Umbilical cord (tissue), 2 donors: ENCODE measurements around the gene STK32A. TPM values are rescaled to one million over a fixed set of nuclear protein-coding genes. Genes with fewer than 3 reads are reported as not detected.
A peak's percentile ranks its signal among the peaks of the same experiment; 100 is the strongest.

Experiments used
- DNase-seq: peaks from one replicate; pipeline ENCODE4 v3.0.0-alpha.2; 2015; ENCODE audit warnings: low spot score
- total RNA-seq: library from RNA; depleted of rRNA; stranded (reverse); fragments of >200 nt; gene quantifications from one replicate; pipeline ENCODE4 v1.2.3, GENCODE V29; 2014; ENCODE audit warnings: low replicate concordance; ENCODE audit not compliant: insufficient read depth

Gene STK32A
- total RNA-seq, 1 donor from 2014 or later, result 42.1 TPM

- DNase-seq, result peak; percentile 51
Measured at GRCh38 chr5:147248561-147248960, 13.7 kb downstream of the STK32A start.

DNA sequence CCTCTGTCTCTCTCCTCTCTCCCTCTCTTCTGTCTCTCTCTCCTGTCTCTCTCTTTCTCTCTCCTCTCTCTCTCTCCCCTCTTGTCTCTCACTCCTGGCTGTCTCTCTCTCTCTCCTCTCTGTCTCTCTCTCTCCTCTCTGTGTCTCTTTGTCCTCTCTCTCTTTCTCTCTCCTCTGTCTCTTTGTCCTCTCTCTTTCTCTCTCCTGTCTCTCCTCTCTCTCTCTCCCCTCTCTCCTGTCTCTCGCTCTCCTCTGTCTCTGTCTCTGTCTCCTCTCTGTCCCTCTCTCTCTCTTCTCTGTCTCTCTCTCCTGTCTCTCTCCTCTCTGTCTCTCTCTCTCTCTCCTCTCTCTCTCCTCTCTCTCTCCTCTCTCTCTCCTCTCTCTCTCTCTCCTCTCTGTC, 25.0 kb downstream of the STK32A start:
- no peak for DNase-seq

GRCh38 chr5:147267082-147267832, 32.4 kb downstream of the STK32A start:
- DNase-seq, result no peak

DNA sequence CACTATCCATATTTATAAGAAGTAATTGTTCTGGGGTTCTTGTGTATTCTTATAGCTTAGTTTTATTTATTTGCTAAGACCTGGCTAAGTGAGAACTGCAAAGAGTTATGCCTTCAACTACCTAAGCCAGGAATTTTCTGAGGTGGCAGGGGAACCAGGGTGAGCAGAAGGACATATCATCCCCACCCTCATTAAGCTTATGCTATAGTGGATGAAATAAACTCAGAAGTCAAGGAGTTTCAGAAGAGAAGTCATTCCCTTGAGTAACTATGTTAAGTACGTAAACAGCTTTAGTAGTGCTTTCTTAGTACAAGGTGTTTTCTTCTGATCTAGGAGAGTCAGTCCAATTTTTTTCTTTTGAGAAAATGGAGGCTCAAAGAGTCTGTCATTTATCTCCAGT, 41.7 kb downstream of the STK32A start:
- DNase-seq, result no peak

- DNase-seq, result no peak
Measured at GRCh38 chr5:147286296-147286695, 51.5 kb downstream of the STK32A start.

GRCh38 chr5:147287110-147287509, 52.3 kb downstream of the STK32A start:
- no peak for DNase-seq

GRCh38 chr5:147290261-147290660, 55.4 kb downstream of the STK32A start:
- no peak for DNase-seq

GRCh38 chr5:147303251-147303650, 68.4 kb downstream of the STK32A start:
- no peak for DNase-seq

DNA sequence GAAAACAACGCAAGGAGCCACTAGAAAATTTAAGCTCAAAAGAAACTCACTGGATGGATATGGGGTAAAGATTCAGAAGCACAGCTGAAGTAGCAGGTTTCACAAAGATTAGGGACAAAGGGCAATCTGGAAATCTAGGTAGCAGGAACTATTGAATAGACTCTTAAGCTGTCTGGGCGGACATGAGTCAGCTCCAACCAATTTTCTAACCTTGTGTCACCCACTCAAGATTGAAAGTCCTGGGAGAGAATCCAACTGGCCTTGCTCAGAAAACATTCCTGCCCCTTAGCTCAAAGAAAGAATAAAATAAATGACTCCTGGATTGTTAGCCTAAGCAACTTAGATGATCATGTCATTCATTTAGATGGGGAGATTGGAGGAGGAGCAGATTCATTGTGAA, 69.2 kb downstream of the STK32A start:
- no peak for DNase-seq

- DNase-seq, result no peak
Measured at GRCh38 chr5:147305147-147305546, 70.3 kb downstream of the STK32A start.

- DNase-seq, result no peak
Measured at GRCh38 chr5:147306351-147306750, 71.5 kb downstream of the STK32A start.

DNA sequence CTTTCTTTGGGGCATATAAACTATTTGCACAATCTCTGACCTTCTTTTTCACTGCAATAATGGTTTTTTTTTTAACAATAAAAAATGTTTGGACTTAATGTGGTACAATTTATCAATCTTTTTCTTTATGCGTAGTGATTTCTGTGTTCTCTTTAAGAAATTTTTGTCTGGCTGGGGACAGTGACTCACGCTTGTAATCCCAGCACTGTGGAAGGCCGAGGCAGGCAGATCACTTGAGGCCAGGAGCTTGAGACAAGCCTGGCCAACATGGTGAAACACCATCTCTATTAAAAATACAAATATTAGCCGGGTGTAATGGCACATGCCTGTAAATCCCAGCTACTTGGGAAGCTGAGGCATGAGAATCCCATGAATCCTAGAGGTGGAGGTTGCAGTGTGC, 72.3 kb downstream of the STK32A start:
- no peak for DNase-seq

GRCh38 chr5:147309621-147310020, 74.8 kb downstream of the STK32A start:
- no peak for DNase-seq

- no peak for DNase-seq
Measured at GRCh38 chr5:147310059-147310704, 75.4 kb downstream of the STK32A start.

GRCh38 chr5:147317978-147318684, 83.3 kb downstream of the STK32A start:
- no peak for DNase-seq

- DNase-seq, result no peak
Measured at GRCh38 chr5:147321569-147321968, 86.7 kb downstream of the STK32A start.

DNA sequence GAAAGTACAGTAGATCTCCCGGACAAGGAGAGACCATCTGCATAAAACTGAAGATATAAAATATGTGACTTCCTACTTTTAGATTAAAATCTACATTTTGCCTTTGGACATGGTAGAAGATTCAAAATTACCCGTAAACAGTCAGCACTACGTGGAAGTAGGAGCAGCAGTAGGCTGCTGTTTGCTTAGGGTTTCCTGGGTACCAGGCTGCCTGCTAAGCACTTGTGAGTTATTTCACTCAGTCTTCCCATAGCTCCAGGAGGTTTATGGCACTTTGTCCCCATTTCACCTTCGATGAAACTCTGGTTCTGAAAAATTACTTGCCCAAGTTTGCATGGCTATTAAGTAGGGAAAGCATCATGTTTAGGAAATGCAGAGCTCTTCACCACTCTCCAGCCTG, 92.6 kb downstream of the STK32A start:
- no peak for DNase-seq

DNA sequence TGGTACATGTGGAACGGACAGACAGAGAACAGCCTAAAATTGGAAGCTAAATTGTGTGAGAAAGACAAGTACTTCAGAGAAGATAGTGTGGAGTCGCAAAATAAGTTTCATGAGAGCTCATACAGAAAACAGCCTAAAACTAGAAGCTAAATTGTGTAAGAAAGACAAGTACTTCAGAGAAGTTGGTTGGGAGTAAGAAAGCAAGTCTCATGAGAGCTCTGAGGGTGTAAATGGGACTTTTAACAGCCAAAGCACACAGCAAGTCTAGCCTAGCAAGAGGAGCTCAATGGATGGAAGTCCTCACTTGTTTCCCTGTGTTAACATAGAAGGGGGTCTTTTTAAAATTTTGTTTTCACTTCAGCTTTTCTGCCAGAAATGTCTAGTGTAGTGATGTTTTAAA, 93.1 kb downstream of the STK32A start:
- DNase-seq, result no peak

DNA sequence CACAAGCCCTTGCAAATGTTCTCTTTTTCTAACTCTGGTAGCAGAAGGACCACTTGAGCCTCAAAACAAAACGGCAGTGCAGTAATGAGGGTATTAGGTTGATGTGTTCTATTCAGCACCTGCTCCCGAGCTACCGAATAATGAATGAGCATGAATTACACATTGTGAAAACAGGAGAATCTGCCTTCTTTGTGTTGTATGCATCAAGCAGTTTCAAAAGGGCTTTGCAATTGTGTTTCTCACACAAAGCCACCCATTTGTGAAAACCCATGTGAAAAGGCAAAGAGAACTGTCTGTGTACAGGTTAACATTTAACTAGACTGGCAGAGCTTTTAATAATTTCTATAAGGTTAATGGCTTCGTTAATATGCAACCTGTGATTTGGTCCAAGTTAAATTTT, 97.8 kb downstream of the STK32A start:
- DNase-seq, result no peak

DNA sequence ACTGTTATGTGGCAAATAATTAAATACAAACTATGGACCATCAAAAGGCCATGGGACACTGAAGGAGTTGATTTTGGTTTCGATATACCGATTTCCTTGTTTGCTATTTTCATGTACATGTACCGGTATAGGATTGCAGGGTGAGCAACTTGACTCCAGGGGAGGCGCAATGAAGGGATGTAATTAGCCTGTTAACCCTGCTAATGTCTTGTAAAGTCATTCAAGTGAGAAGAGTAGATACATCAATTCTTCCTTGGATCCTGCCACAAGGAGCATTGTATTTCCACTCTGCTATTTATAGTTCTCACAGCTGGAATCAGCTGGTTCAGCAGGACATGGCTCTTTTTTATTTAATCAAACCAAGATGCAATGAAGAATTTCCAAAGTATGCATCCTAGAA, 102.0 kb downstream of the STK32A start:
- no peak for DNase-seq

DNA sequence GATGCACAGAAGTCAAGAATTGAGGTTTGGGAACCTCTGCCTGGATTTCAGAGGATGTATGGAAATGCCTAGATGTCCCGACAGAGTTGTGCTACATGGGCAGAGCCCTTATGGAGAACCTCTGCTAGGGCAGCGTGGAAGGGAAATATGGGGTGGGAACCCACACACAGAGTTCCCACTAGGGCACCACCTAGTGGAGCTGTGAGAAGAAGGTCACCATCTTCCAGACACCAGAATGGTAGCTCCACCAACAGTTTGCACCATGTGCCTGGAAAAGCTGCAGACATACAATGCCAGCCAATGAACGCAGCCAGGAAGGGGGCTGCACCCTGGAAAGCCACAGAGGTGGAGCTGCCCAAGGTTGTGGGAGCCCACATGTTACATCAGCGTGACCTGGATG, 104.5 kb downstream of the STK32A start:
- DNase-seq, result no peak

DNA sequence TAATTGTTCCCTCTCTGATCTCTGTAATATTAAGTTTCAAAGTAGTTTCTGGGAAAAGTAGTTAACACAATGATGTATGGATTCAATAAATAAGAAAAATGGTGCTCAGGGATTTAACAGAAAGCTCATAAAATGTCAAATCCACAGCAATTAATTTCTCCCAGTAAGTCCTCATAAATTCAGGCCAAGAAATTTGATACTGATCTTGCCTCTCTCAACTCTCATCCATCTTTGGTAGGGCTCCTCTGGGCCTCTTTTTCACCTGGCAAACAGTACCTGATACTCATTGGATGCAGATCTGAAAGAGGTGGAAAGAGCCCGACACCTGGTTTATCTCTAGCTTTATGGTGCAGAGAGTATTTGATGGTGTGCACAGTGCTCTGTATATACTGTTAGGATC, 106.1 kb downstream of the STK32A start:
- no peak for DNase-seq

DNA sequence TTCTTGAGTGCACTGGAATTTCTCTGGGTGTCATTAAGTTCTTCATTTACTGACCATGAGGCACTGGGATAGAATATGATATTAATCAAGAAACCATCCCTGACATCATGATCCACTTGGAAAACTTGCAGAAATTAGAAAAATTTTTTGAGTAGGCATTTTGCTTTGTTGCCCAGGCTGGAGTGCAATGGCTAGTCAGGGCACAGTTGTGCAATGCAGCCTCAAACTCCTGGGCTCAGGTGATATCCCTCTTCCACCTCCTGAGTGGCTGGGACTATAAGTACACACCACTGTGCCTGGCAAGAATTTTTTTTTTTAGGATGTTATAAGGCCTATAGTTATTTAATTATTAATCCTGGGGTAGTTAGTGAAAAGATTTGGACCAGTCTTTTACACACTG, 106.5 kb downstream of the STK32A start:
- no peak for DNase-seq
